Activated T-helper 17 cell treated with anti-CD3 and anti-CD28 coated beads, Interleukin-2, amount 50 U/mL, for 72 hours (primary cell): ENCODE measurements around the gene FADD. TPM values are rescaled to one million over a fixed set of nuclear protein-coding genes. Genes with fewer than 3 reads are reported as not detected.
A peak's percentile ranks its signal among the peaks of the same experiment; 100 is the strongest.

Source experiments
- ATAC-seq: fragments of 150-1000 bp; cut with Tn5 transposase; replicated peaks from 2 replicates; pipeline ENCODE4 v1.10.0; 2021; ENCODE audit warnings: mild to moderate bottlenecking, moderate library complexity
- H3K27ac Mint-ChIP-seq: one replicate; pipeline ENCODE4 v1.8.0; 2022; ENCODE audit warnings: mixed read lengths
- H3K27me3 Mint-ChIP-seq: one replicate; pipeline ENCODE4 v1.8.0; 2022; ENCODE audit warnings: mixed read lengths
- H3K36me3 Mint-ChIP-seq: one replicate; pipeline ENCODE4 v1.8.0; 2022; ENCODE audit warnings: low read depth, mild to moderate bottlenecking, mixed read lengths
- H3K4me1 Mint-ChIP-seq: one replicate; pipeline ENCODE4 v1.8.0; 2022; ENCODE audit warnings: mixed read lengths
- H3K4me3 Mint-ChIP-seq: one replicate; pipeline ENCODE4 v1.8.0; 2022; ENCODE audit warnings: mild to moderate bottlenecking, mixed read lengths
- H3K9me3 Mint-ChIP-seq: one replicate; pipeline ENCODE4 v1.8.0; 2022; ENCODE audit warnings: mixed read lengths
- total RNA-seq, 2 donors: library from RNA; stranded (reverse); gene quantifications; one replicate each; pipeline ENCODE4 v1.2.3, GENCODE V29; 2022

The FADD gene
- total RNA-seq, 2 donors from 2014 or later, result 25.5 to 37.1 TPM

- Mint-ChIP-seq H3K36me3 (no peaks in the 10 kb centered on the region), H3K4me1 (no peaks in the 10 kb centered on the region), H3K27ac (no peak overlapping the region), H3K9me3 (no peaks in the 10 kb centered on the region), H3K4me3 (no peak overlapping the region), H3K27me3 (no peaks in the 10 kb centered on the region)
- ATAC-seq, result no peak
Measured at GRCh38 chr11:70170596-70171210, 32.4 kb upstream of the FADD start.

- H3K4me3 Mint-ChIP-seq, result no peak overlapping the region
- no peak for ATAC-seq
- no peak overlapping the region for H3K27ac Mint-ChIP-seq
- H3K9me3 Mint-ChIP-seq, result no peaks in the 10 kb centered on the region
- no peaks in the 10 kb centered on the region for H3K36me3 Mint-ChIP-seq
- H3K4me1 Mint-ChIP-seq, result no peaks in the 10 kb centered on the region
- H3K27me3 Mint-ChIP-seq, result no peaks in the 10 kb centered on the region
Measured at GRCh38 chr11:70173018-70173417, 30.1 kb upstream of the FADD start.

- no peak for ATAC-seq
- no peaks in the 10 kb centered on the region for H3K36me3 Mint-ChIP-seq
- H3K4me3 Mint-ChIP-seq, result no peak overlapping the region
- H3K4me1 Mint-ChIP-seq, result no peaks in the 10 kb centered on the region
- no peak overlapping the region for H3K27ac Mint-ChIP-seq
- no peaks in the 10 kb centered on the region for H3K9me3 Mint-ChIP-seq
- H3K27me3 Mint-ChIP-seq, result no peaks in the 10 kb centered on the region
Measured at GRCh38 chr11:70174547-70175235, 28.4 kb upstream of the FADD start.

GRCh38 chr11:70175236-70175698 is 27.8 kb upstream of the FADD start:
- H3K27me3 Mint-ChIP-seq, result no peaks in the 10 kb centered on the region
- no peaks in the 10 kb centered on the region for H3K36me3 Mint-ChIP-seq
- no peaks in the 10 kb centered on the region for H3K4me1 Mint-ChIP-seq
- no peak overlapping the region for H3K27ac Mint-ChIP-seq
- no peaks in the 10 kb centered on the region for H3K9me3 Mint-ChIP-seq
- H3K4me3 Mint-ChIP-seq, result no peak overlapping the region
- ATAC-seq, result no peak

GRCh38 chr11:70176940-70177689 is 26.0 kb upstream of the FADD start:
- Mint-ChIP-seq H3K4me1 (no peaks in the 10 kb centered on the region), H3K27me3 (no peaks in the 10 kb centered on the region), H3K4me3 (no peak overlapping the region), H3K9me3 (no peaks in the 10 kb centered on the region), H3K36me3 (no peaks in the 10 kb centered on the region), H3K27ac (no peak overlapping the region)
- ATAC-seq, result peak; percentile 69

GRCh38 chr11:70180906-70181305 is 22.2 kb upstream of the FADD start:
- H3K4me3 Mint-ChIP-seq, result no peak overlapping the region
- ATAC-seq, result no peak
- no peaks in the 10 kb centered on the region for H3K36me3 Mint-ChIP-seq
- H3K9me3 Mint-ChIP-seq, result no peaks in the 10 kb centered on the region
- H3K27ac Mint-ChIP-seq, result no peak overlapping the region
- H3K4me1 Mint-ChIP-seq, result no peaks in the 10 kb centered on the region
- H3K27me3 Mint-ChIP-seq, result no peaks in the 10 kb centered on the region

GRCh38 chr11:70182266-70182665 is 20.8 kb upstream of the FADD start:
- Mint-ChIP-seq H3K27me3 (no peaks in the 10 kb centered on the region), H3K36me3 (no peaks in the 10 kb centered on the region), H3K9me3 (no peaks in the 10 kb centered on the region), H3K4me1 (no peaks in the 10 kb centered on the region), H3K4me3 (no peak overlapping the region), H3K27ac (no peak overlapping the region)
- ATAC-seq, result no peak

- no peaks in the 10 kb centered on the region for H3K36me3 Mint-ChIP-seq
- H3K9me3 Mint-ChIP-seq, result no peaks in the 10 kb centered on the region
- H3K27me3 Mint-ChIP-seq, result no peaks in the 10 kb centered on the region
- no peaks in the 10 kb centered on the region for H3K4me1 Mint-ChIP-seq
- no peak for ATAC-seq
- H3K4me3 Mint-ChIP-seq, result no peak overlapping the region
- no peak overlapping the region for H3K27ac Mint-ChIP-seq
Measured at GRCh38 chr11:70183032-70183431, 20.1 kb upstream of the FADD start.

GRCh38 chr11:70183483-70184176 is 19.5 kb upstream of the FADD start:
- H3K9me3 Mint-ChIP-seq, result no peaks in the 10 kb centered on the region
- no peak overlapping the region for H3K27ac Mint-ChIP-seq
- ATAC-seq, result no peak
- H3K4me3 Mint-ChIP-seq, result no peak overlapping the region
- no peaks in the 10 kb centered on the region for H3K4me1 Mint-ChIP-seq
- H3K27me3 Mint-ChIP-seq, result no peaks in the 10 kb centered on the region
- no peaks in the 10 kb centered on the region for H3K36me3 Mint-ChIP-seq

GRCh38 chr11:70184396-70184795 is 18.7 kb upstream of the FADD start:
- Mint-ChIP-seq H3K36me3 (no peaks in the 10 kb centered on the region), H3K27me3 (no peaks in the 10 kb centered on the region), H3K9me3 (no peaks in the 10 kb centered on the region)

GRCh38 chr11:70185348-70186055 is 17.6 kb upstream of the FADD start:
- no peaks in the 10 kb centered on the region for H3K9me3 Mint-ChIP-seq
- H3K4me1 Mint-ChIP-seq, result no peaks in the 10 kb centered on the region
- no peaks in the 10 kb centered on the region for H3K27me3 Mint-ChIP-seq

More at GRCh38 chr11:70184396-70184795, 18.7 kb upstream of the FADD start:
- no peak overlapping the region for H3K27ac Mint-ChIP-seq
- H3K4me3 Mint-ChIP-seq, result no peak overlapping the region
- ATAC-seq, result no peak
- H3K4me1 Mint-ChIP-seq, result no peaks in the 10 kb centered on the region

GRCh38 chr11:70186420-70186819 is 16.7 kb upstream of the FADD start:
- no peaks in the 10 kb centered on the region for H3K9me3 Mint-ChIP-seq
- H3K4me1 Mint-ChIP-seq, result no peaks in the 10 kb centered on the region
- no peak overlapping the region for H3K27ac Mint-ChIP-seq
- no peak overlapping the region for H3K4me3 Mint-ChIP-seq
- no peaks in the 10 kb centered on the region for H3K27me3 Mint-ChIP-seq
- H3K36me3 Mint-ChIP-seq, result no peaks in the 10 kb centered on the region
- ATAC-seq, result no peak

More at GRCh38 chr11:70185348-70186055, 17.6 kb upstream of the FADD start:
- H3K27ac Mint-ChIP-seq, result no peak overlapping the region
- H3K4me3 Mint-ChIP-seq, result no peak overlapping the region
- H3K36me3 Mint-ChIP-seq, result no peaks in the 10 kb centered on the region
- no peak for ATAC-seq

- no peaks in the 10 kb centered on the region for H3K36me3 Mint-ChIP-seq
- H3K4me3 Mint-ChIP-seq, result no peak overlapping the region
- no peak for ATAC-seq
- no peak overlapping the region for H3K27ac Mint-ChIP-seq
- H3K9me3 Mint-ChIP-seq, result no peaks in the 10 kb centered on the region
- H3K4me1 Mint-ChIP-seq, result no peaks in the 10 kb centered on the region
- no peaks in the 10 kb centered on the region for H3K27me3 Mint-ChIP-seq
Measured at GRCh38 chr11:70186936-70187335, 16.2 kb upstream of the FADD start.

- no peaks in the 10 kb centered on the region for H3K36me3 Mint-ChIP-seq
- ATAC-seq, result no peak
- no peaks in the 10 kb centered on the region for H3K27me3 Mint-ChIP-seq
- no peaks in the 10 kb centered on the region for H3K9me3 Mint-ChIP-seq
- no peak overlapping the region for H3K27ac Mint-ChIP-seq
- no peak overlapping the region for H3K4me3 Mint-ChIP-seq
- H3K4me1 Mint-ChIP-seq, result no peaks in the 10 kb centered on the region
Measured at GRCh38 chr11:70187771-70188170, 15.3 kb upstream of the FADD start.
